OCI-LY1 (cell line): ENCODE results near the gene ELAVL1.

ENCODE experiments used
- H2AFZ ChIP-seq: fragments of 200-600 bp; sonication (generic), shearing (Covaris generic); 2 replicates; pipeline ENCODE4 v1.6.0; 2014; ENCODE audit warnings: antibody characterized with exemption, mild to moderate bottlenecking, low read length
- H3F3A ChIP-seq: fragments of 200-600 bp; sonication (generic), shearing (Covaris generic); 2 replicates; pipeline ENCODE4 v1.6.0; 2014; ENCODE audit warnings: mild to moderate bottlenecking, antibody characterized with exemption, low read length, moderate library complexity; ENCODE audit not compliant: insufficient read depth
- H3K27ac ChIP-seq: fragments of 200-600 bp; sonication (generic); 2 replicates; pipeline ENCODE4 v1.5.1; 2014; ENCODE audit warnings: low read length, mixed run types, mild to moderate bottlenecking, low read depth; ENCODE audit not compliant: poor library complexity, severe bottlenecking
- H3K27me3 ChIP-seq: fragments of 200-600 bp; sonication (generic); 2 replicates; pipeline ENCODE4 v1.6.0; 2014; ENCODE audit warnings: antibody characterized with exemption, mild to moderate bottlenecking, low read length, moderate library complexity; ENCODE audit not compliant: insufficient read depth
- H3K36me3 ChIP-seq: fragments of 200-600 bp; sonication (generic); 2 replicates; pipeline ENCODE4 v1.6.1; 2014; ENCODE audit warnings: mild to moderate bottlenecking, antibody characterized with exemption, low read length, moderate library complexity, mixed read lengths; ENCODE audit not compliant: insufficient read depth
- H3K4me1 ChIP-seq: fragments of 200-600 bp; sonication (generic); 2 replicates; pipeline ENCODE4 v1.5.1; 2014; ENCODE audit warnings: mild to moderate bottlenecking, low read length, moderate library complexity; ENCODE audit not compliant: insufficient read depth, severe bottlenecking
- H3K4me2 ChIP-seq: fragments of 200-600 bp; sonication (generic), shearing (Covaris generic); 2 replicates; pipeline ENCODE4 v1.6.1; 2014; ENCODE audit warnings: low read length
- H3K4me3 ChIP-seq: fragments of 200-600 bp; sonication (generic); 2 replicates; pipeline ENCODE4 v1.5.1; 2014; ENCODE audit warnings: low read length, low read depth, mild to moderate bottlenecking, mixed read lengths; ENCODE audit not compliant: poor library complexity, severe bottlenecking
- H3K79me2 ChIP-seq: fragments of 200-600 bp; shearing (Covaris generic); 2 replicates; pipeline ENCODE4 v1.6.1; 2016; ENCODE audit warnings: mixed run types, low read length, mixed read lengths; ENCODE audit not compliant: insufficient read depth
- H3K9ac ChIP-seq: fragments of 200-600 bp; sonication (generic), shearing (Covaris generic); 2 replicates; pipeline ENCODE4 v1.6.1; 2014; ENCODE audit warnings: mild to moderate bottlenecking, low read length, mixed read lengths
- H3K9me2 ChIP-seq: fragments of 200-600 bp; sonication (generic), shearing (Covaris generic); 2 replicates; pipeline ENCODE4 v1.6.1; 2014; ENCODE audit warnings: low read depth, mild to moderate bottlenecking, low read length, mixed read lengths
- H3K9me3 ChIP-seq: fragments of 200-600 bp; shearing (Covaris generic); 2 replicates; pipeline ENCODE4 v1.6.1; 2014; ENCODE audit warnings: low read length, mixed read lengths
- H4K20me1 ChIP-seq: fragments of 200-600 bp; sonication (generic), shearing (Covaris generic); 2 replicates; pipeline ENCODE4 v1.6.0; 2016; ENCODE audit warnings: mild to moderate bottlenecking, low read length; ENCODE audit not compliant: insufficient read depth
- CTCF ChIP-seq: fragments of 200-600 bp; sonication (generic), shearing (Covaris generic); IDR thresholded peaks from 2 replicates; pipeline ENCODE4 v1.5.1; 2017; ENCODE audit warnings: mild to moderate bottlenecking, antibody characterized with exemption, low read length, moderate library complexity, mixed read lengths
- EZH2 ChIP-seq: fragments of 200-600 bp; sonication (generic), shearing (Covaris generic); IDR thresholded peaks from 2 replicates; pipeline ENCODE4 v1.8.0; 2017; ENCODE audit warnings: borderline replicate concordance, mixed run types, mild to moderate bottlenecking, antibody characterized with exemption, low read length, moderate library complexity, mixed read lengths

ELAVL1 gene

GRCh38 chr19:7927605-7928333 lies 77.7 kb downstream of the ELAVL1 start:
- Histone ChIP-seq H2AFZ (no peak overlapping the region), H3K79me2 (no peaks in the 10 kb centered on the region), H4K20me1 (no peaks in the 10 kb centered on the region), H3K36me3 (peaks cover 34% of the 10 kb centered on the region), H3K9me2 (no peaks in the 10 kb centered on the region), H3K4me3 (no peak overlapping the region), H3K27ac (no peak overlapping the region), H3K27me3 (no peaks in the 10 kb centered on the region; the same call in 1 of the 2 replicates), H3K9me3 (no peaks in the 10 kb centered on the region), H3K9ac (no peak overlapping the region), H3K4me1 (peaks cover 10% of the 10 kb centered on the region), H3K4me2 (no peak overlapping the region), H3F3A (no peaks in the 10 kb centered on the region)
- TF ChIP-seq CTCF (no peak), EZH2 (no peak)

- Histone ChIP-seq H4K20me1 (no peaks in the 10 kb centered on the region), H3K4me3 (no peak overlapping the region), H3K27ac (no peak overlapping the region), H3K4me2 (no peak overlapping the region), H3K9ac (no peak overlapping the region), H3K27me3 (no peaks in the 10 kb centered on the region; the same call in 1 of the 2 replicates), H2AFZ (no peak overlapping the region), H3F3A (no peaks in the 10 kb centered on the region), H3K9me3 (no peaks in the 10 kb centered on the region), H3K79me2 (no peaks in the 10 kb centered on the region), H3K4me1 (peaks cover 10% of the 10 kb centered on the region), H3K9me2 (no peaks in the 10 kb centered on the region), H3K36me3 (peaks cover 33% of the 10 kb centered on the region)
- TF ChIP-seq EZH2 (no peak), CTCF (no peak)
Measured at GRCh38 chr19:7926727-7927604, 78.5 kb downstream of the ELAVL1 start.

- TF ChIP-seq CTCF: no peak
- TF ChIP-seq EZH2: no peak
- H3K79me2 ChIP-seq: no peaks in the 10 kb centered on the region
- H2AFZ ChIP-seq: no peak within 1 kb of the TSS
- H3F3A ChIP-seq: no peaks in the 10 kb centered on the region
- no peaks in the 10 kb centered on the region; the same call in 1 of the 2 replicates for H3K27me3 ChIP-seq
- no peaks in the 10 kb centered on the region for H4K20me1 ChIP-seq
- H3K36me3 ChIP-seq: peaks cover 25% of the 10 kb centered on the region
- peaks cover 16% of the 10 kb centered on the region for H3K4me1 ChIP-seq
- no peak within 1 kb of the TSS for H3K27ac ChIP-seq
- H3K4me3 ChIP-seq: peak within 1 kb of the TSS; percentile 58
- H3K9me3 ChIP-seq: no peaks in the 10 kb centered on the region
- peak within 1 kb of the TSS; percentile 43; the same call in 1 of the 2 replicates for H3K9ac ChIP-seq
- H3K4me2 ChIP-seq: peak within 1 kb of the TSS; percentile 77
- no peaks in the 10 kb centered on the region for H3K9me2 ChIP-seq
Measured at GRCh38 chr19:7926021-7926726, 79.3 kb downstream of the ELAVL1 start, which contains the start of gene CTXN1. CTXN1 (minus strand) TSS chr19:7926135; CDS start chr19:7925538, 597 bp downstream.
